HG02588 (cell line): Measurements from ENCODE around the gene SHB.

Experiments
- ATAC-seq: cut with Tn5 transposase; IDR thresholded peaks from one replicate; pipeline ENCODE4 v1.9.1; 2021; ENCODE audit warnings: mild to moderate bottlenecking, moderate library complexity; ENCODE audit not compliant: unreplicated experiment

The SHB gene

DNA sequence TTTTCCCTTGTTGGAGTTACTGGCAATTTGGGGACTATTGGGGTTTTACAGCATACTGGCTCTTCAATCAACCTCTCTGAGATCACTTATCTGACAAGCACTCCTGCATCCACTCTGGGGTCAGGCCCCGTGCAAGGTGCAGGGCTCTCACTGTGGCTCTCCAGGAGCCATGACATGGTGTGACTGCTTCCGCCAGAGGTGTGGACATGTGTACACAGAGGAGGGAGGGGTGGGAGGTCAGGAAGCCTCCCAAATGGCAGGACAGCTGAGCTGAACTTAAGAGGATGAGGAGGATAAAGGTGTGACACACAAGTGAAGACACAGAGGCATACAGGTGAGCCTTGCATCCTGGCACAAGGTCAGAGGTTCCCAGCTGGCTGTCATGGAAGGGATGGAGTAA, 24.3 kb downstream of the SHB start:
- no peak for ATAC-seq

GRCh38 chr9:38043931-38044623, 24.9 kb downstream of the SHB start:
- no peak for ATAC-seq

DNA sequence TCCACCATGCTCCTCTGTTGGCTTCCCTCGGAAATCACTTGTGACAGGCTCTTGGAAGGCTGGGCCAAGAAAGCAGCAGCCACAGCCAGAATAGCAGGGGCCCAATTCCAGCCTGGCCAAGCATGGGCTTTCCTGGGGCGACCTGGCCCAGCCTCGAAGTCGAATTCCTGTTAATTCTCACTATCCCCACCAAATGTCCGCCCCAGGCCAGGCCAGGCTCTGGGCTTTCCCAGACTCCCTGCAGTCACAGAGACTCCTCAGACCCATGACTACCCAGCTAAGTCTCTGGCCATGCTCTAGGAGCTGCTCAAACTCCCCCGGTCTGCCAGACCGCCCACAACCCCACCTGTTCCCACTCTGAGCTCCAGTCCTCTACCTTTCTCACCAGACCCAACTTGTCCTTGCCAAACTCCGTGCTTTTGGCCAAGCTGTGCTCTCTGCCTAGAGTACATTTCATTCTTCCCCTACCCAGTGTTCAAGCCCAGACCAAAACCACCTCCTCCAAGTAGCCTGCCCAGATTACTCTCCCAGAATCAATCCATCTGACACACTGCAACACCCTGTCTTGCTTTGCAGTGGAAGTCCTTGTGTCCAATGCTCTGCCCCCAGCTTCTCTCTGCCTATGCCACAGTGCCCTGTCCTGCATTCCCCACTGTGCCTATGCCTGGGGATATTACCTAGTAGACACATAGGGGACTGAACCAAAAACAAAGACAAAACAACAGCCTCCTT, 26.2 kb downstream of the SHB start:
- ATAC-seq, result no peak

- no peak for ATAC-seq
Measured at GRCh38 chr9:38041564-38042243, 27.3 kb downstream of the SHB start.

- ATAC-seq, result no peak
Measured at GRCh38 chr9:38039907-38040682, 28.9 kb downstream of the SHB start.

- ATAC-seq, result no peak
Measured at GRCh38 chr9:38039090-38039906, 29.7 kb downstream of the SHB start.

GRCh38 chr9:38038307-38039089, 30.5 kb downstream of the SHB start:
- no peak for ATAC-seq

- no peak for ATAC-seq
Measured at GRCh38 chr9:38037981-38038306, 31.1 kb downstream of the SHB start.

- ATAC-seq, result no peak
Measured at GRCh38 chr9:38036359-38037084, 32.5 kb downstream of the SHB start.

DNA sequence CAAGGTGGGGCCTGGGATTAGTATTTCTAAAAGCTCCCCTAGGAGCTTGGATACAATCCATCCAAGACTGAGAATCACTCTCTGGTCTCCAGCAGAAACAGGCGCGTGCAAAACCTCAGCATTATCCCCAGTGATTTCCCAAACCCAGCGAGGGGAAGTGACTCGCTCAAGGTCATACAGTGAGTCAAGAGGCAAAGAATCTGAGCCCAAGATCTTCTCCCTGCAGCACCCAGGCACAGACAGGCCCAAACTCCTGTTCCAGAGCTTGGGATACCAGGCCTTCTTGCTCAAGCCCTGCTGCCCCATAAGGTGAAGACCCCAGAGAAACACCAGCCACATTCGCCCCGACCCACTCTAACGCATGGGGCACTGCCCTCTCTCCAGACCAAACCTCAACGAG, 33.2 kb downstream of the SHB start:
- no peak for ATAC-seq

DNA sequence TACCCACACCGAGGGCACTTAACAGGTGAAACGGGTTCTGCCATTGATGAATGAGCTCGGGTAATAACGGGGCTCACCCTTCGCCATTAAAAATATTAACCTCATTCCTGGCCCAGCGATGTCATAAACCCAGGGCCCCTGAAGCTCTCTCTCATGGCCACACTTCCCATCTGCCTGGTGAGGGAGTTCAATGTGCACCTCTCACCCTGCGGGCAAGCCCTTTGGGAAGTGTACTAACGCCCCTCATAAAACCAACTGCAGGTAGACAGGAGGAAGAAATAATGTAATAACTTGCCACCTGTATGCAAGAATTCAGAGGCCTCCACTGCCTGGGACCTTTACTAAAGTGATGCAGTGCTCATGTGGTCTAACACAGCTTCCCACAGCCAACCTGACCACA, 35.1 kb downstream of the SHB start:
- ATAC-seq, result no peak

DNA sequence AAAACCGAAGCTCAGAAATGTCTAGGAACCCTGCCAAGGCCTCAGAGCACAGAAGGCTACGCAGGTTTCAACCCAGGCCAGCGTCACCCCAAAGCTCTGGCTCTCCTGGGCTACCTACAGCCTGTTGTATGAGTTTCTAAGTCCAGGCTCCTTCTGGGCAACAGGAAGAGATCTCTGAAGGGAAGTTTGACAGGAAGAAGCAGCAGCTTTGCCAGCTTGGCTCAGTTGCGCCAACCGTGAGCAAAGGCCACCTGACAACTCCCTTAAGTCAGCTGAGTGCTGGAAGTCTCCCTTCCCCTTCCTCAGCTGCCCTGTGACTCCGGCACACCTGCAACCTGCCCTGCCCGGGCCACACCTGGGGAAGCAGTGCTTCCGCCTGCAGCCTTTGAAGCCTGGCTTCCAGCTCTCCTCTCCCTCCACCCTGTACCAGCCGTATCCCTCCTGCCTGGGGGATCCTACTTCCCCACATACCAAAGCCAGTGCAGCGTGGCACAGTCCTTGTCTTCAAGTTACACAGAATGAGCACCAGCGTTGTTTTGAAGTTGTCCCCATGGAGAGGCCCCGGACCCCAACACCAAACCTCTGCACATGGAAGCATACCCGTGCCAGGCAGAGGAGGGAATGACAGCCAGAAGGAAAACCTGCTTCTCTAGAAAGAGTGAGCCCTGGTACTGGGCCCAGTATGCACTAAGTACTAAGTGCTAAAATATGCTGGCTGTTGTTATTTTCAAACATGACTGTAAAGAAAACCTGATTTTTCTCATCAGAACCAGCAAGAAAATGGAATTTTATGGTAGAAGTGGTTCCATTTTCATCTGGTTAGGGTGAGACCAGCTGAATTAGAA, 36.5 kb downstream of the SHB start:
- no peak for ATAC-seq

DNA sequence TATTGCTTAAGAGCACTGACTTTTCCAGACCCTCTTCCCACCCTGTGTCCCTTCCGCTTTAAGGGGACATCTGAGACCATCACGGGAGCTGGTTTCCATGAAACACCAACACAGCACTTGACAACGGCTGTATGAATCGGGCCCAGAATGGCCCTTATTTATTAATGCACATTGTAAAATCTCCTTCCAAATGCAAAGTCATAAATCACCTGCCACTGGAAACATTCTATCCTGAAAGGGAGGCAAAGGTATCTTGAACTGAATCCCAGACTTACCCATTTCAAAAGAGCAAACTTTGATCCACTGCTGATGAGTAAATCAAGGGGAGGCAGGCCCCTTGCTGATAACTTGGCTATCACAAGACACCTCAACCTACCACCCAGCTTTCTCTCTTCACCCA, 37.4 kb downstream of the SHB start:
- ATAC-seq, result no peak

- ATAC-seq, result no peak
Measured at GRCh38 chr9:38030658-38031057, 38.4 kb downstream of the SHB start.

DNA sequence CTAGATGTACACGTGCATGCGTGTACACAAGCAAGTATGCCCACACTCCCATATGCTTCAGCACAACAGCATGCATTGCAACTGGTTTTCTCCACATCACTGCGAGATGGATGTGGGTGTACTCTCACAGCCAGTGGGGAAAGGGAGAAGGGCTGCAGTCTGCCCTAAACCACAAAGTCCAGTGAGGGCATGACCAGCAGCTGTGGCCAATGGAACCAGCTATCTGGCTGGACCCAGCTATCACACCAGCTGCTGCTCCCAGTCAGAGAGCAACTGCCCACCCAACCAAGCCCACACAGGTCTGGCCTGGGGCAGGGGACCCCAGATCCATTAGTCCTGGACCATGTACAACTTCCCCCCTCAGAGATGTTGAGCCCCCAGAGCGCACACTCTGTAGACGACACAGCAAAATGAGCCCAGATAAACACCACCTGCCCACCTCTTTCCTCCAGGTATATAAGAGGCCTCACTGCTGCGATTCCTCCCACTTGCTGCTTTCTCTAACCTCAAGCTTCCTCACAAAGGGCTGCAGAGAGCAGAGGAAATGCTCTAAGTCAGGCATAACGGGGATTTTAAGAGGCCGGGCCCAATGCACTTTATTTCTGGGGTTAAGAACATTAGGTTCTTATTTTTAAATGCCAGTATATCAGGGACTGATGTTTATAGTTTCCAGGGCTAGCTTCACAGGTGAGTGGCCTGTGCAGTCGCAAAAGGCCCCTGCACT, 39.0 kb downstream of the SHB start:
- ATAC-seq, result no peak

DNA sequence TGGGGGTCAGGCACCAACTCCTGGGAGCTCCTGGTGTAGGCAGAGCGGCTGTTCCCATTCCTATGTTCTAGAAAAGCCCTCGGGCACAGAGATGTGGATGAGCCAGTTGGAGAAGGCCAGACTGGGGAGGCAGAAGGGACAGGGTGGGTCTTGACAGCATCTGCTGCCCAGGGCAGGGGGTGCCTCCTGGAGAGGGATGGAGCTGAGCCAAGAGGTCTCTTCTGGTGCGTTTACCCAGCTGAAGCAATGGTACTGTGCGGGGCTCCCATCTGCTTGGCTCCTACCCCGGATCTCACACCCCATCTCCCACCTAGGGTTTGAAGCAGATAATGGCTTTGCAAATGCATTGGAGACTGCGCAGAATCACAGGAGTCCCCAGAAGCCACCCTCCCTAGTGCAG, 41.3 kb downstream of the SHB start:
- ATAC-seq, result no peak

GRCh38 chr9:38026840-38027527, 42.0 kb downstream of the SHB start:
- ATAC-seq, result no peak
